ENCODE results near the gene TMEM100. TPM values are rescaled to one million over a fixed set of nuclear protein-coding genes. Genes with fewer than 3 reads are reported as not detected.

TMEM100 gene
- polyA plus RNA-seq, 1 of the 3 experiments (the other 2 are of a cell fraction) = 1.7 TPM

GRCh38 chr17:55702150-55702549, 20.5 kb downstream of the TMEM100 start:
- H3K27me3 ChIP-seq (ENCODE audit: insufficient read depth) = peaks cover 2% of the 10 kb centered on the region; the same call in 1 of the 2 replicates
- H3K4me1 ChIP-seq (ENCODE audit: control insufficient read depth in 1 of 2, insufficient read depth in 2 of 2, low read depth in 1 of 2, low read length in 1 of 2) = peaks cover 0 to 20% of the 10 kb centered on the region in 2 experiments; a peak in 2 of 4 replicates
- H3K27ac ChIP-seq (ENCODE audit: low read depth in 2 of 2, low read length in 1 of 2) = no peak overlapping the region
- no peaks in the 10 kb centered on the region for H3K36me3 ChIP-seq (replicated peaks in 1 of 2; ENCODE audit: control insufficient read depth in 1 of 2, insufficient read depth in 2 of 2, low read length in 1 of 2)
- no peaks in the 10 kb centered on the region for H3K9me3 ChIP-seq
- no peak overlapping the region for H3K4me3 ChIP-seq (ENCODE audit: low read depth in 2 of 2, low read length in 1 of 2)
- H3K4me2 ChIP-seq = no peak overlapping the region
- ChIA-PET POLR2A (no interaction called here), CTCF (no interaction called here)
- DNase-seq = no peak
- no peak overlapping the region for H3K9ac ChIP-seq
- no peak overlapping the region for H2AFZ ChIP-seq (ENCODE audit: low read depth)
- no peaks in the 10 kb centered on the region for H3K9me2 ChIP-seq
- no peaks in the 10 kb centered on the region for H4K20me1 ChIP-seq (ENCODE audit: insufficient read depth)
- WGBS (ENCODE audit: low lambda C conversion rate) = 61% methylated on average over 7 of the region's 7 CpGs
- TF ChIP-seq GABPA (IDR thresholded peaks at IDR 0.05; ENCODE audit: low read depth) = no peak
- no peak for TF ChIP-seq GATA2 (CRISPR knock-in tag; IDR thresholded peaks at IDR 0.05)
- TF ChIP-seq FOXM1 (IDR thresholded peaks at IDR 0.05; ENCODE audit: low read depth) = no peak
- TF ChIP-seq MEF2A (IDR thresholded peaks at IDR 0.05; ENCODE audit: borderline replicate concordance, low read depth) = no peak
- TF ChIP-seq SMC3 (IDR thresholded peaks at IDR 0.05; ENCODE audit: low read depth, low read length) = no peak
- no peak for TF ChIP-seq RAD21 (IDR thresholded peaks at IDR 0.05; ENCODE audit: low read length)
- TF ChIP-seq IRF3 (IDR thresholded peaks at IDR 0.05; ENCODE audit: low read depth, low read length) = no peak
- TF ChIP-seq NFIC (IDR thresholded peaks at IDR 0.05; ENCODE audit: borderline replicate concordance) = no peak
- no peak for TF ChIP-seq TAF1 (IDR thresholded peaks at IDR 0.05; ENCODE audit: borderline replicate concordance, low read depth, low read length)
- TF ChIP-seq NRF1 (IDR thresholded peaks at IDR 0.05; ENCODE audit: low read depth, low read length) = no peak
- TF ChIP-seq JUND (IDR thresholded peaks at IDR 0.05) = no peak
- TF ChIP-seq FOXJ3 (CRISPR knock-in tag; IDR thresholded peaks at IDR 0.05) = no peak
- TF ChIP-seq ELF1 (IDR thresholded peaks at IDR 0.05) = no peak
- no peaks in the 10 kb centered on the region for H3F3A ChIP-seq (replicated peaks; ENCODE audit: insufficient read depth)
- H3K79me2 ChIP-seq (ENCODE audit: insufficient read depth) = no peaks in the 10 kb centered on the region

- no peak overlapping the region for H3K9ac ChIP-seq
- no peaks in the 10 kb centered on the region for H3K9me3 ChIP-seq
- POLR2A ChIA-PET = no interaction called here
- no peaks in the 10 kb centered on the region for H3K9me2 ChIP-seq
- no peak overlapping the region for H3K4me3 ChIP-seq (ENCODE audit: low read depth in 2 of 2, low read length in 1 of 2)
- no peak for DNase-seq
- H3K27me3 ChIP-seq (ENCODE audit: insufficient read depth) = no peaks in the 10 kb centered on the region; the same call in 1 of the 2 replicates
- no peak overlapping the region for H3K4me2 ChIP-seq
- TF ChIP-seq FOXJ3 (CRISPR knock-in tag; IDR thresholded peaks at IDR 0.05) (no peak), CTCF (IDR thresholded peaks at IDR 0.05) (no peak), SMC3 (IDR thresholded peaks at IDR 0.05; ENCODE audit: low read depth, low read length) (no peak), MEF2A (IDR thresholded peaks at IDR 0.05; ENCODE audit: borderline replicate concordance, low read depth) (no peak), RCOR1 (IDR thresholded peaks at IDR 0.05; ENCODE audit: low read length) (peak; percentile 17; the same call in 1 of the 2 replicates), RFX5 (IDR thresholded peaks at IDR 0.05; ENCODE audit: low read length) (no peak)
- H3K79me2 ChIP-seq (ENCODE audit: insufficient read depth) = no peaks in the 10 kb centered on the region
- H2AFZ ChIP-seq (ENCODE audit: low read depth) = no peak overlapping the region
- H4K20me1 ChIP-seq (ENCODE audit: insufficient read depth) = no peaks in the 10 kb centered on the region
- CTCF ChIA-PET = interaction anchor here (0.7 to 3.7 kb wide), 7 partner anchors 10 to 173 kb away, joined by 3 to 10 read pairs (median 4); no protein-coding TSS in a partner anchor
- no peaks in the 10 kb centered on the region for H3F3A ChIP-seq (replicated peaks; ENCODE audit: insufficient read depth)
- H3K4me1 ChIP-seq (ENCODE audit: control insufficient read depth in 1 of 2, insufficient read depth in 2 of 2, low read depth in 1 of 2, low read length in 1 of 2) = peaks cover 5 to 23% of the 10 kb centered on the region in 2 experiments; a peak in 3 of 4 replicates
- 36% methylated on average over 8 of the region's 8 CpGs for whole genome bisulfite sequencing (ENCODE audit: low lambda C conversion rate)
- peak overlapping the region in 1 of 2 experiments; percentile 23; a peak in 1 of 4 replicates for H3K27ac ChIP-seq (ENCODE audit: low read depth in 2 of 2, low read length in 1 of 2)
- H3K36me3 ChIP-seq (replicated peaks in 1 of 2; ENCODE audit: control insufficient read depth in 1 of 2, insufficient read depth in 2 of 2, low read length in 1 of 2) = no peaks in the 10 kb centered on the region
These were observed 23.3 kb downstream of the TMEM100 start for GRCh38 chr17:55699181-55699860.

Data from SK-N-SH (cell line).